Endothelial cell of umbilical vein (primary cell): ENCODE results near the gene FHIT. TPM values are rescaled to one million over a fixed set of nuclear protein-coding genes. Genes with fewer than 3 reads are reported as not detected.

ENCODE experiments used
- BruUV-seq: library from RNA; stranded (reverse); fragments of 400-500 nt; replicated peaks from 2 replicates; lab custom pipeline; 2021; lab: Mats Ljungman, UMichigan
- CTCF ChIA-PET: fragments of 300-600, 350-600 bp; sonication (Branson Sonifier 250); formaldehyde crosslinking; loops from one replicate; lab custom pipeline; 2021; ENCODE audit warnings: antibody characterized with exemption, inconsistent platforms; lab: Charles Lee
- POLR2A ChIA-PET: fragments of 300-600, 350-600 bp; sonication (Branson Sonifier 250); formaldehyde crosslinking; loops from one replicate; lab custom pipeline; 2021; ENCODE audit warnings: antibody characterized with exemption, inconsistent platforms; lab: Charles Lee
- DNase-seq: peaks from one replicate; pipeline ENCODE4 v3.0.0-alpha.2; 2011; ENCODE audit warnings: low read depth, low spot score
- FAIRE-seq: peaks from 2 replicates; lab custom pipeline; 2011; peaks lifted over from hg19 to GRCh38; lab: Jason Lieb, UNC
- H2AFZ ChIP-seq: 2 replicates; pipeline ENCODE4 v1.6.0; 2012; ENCODE audit warnings: low read depth, low read length, control low read depth, inconsistent platforms
- H3K27ac ChIP-seq: 2 replicates; pipeline ENCODE4 v1.5.1; 2011; ENCODE audit warnings: low read depth, mild to moderate bottlenecking, control low read depth, low read length, moderate library complexity; ENCODE audit not compliant: insufficient read depth
- H3K27me3 ChIP-seq, 2 experiments: 2 replicates each; pipeline versions ENCODE4 v1.6.0 to v1.6.1; 2011; ENCODE audit warnings: low read length in 2 of 2, mixed read lengths in 1 of 2; ENCODE audit not compliant: control insufficient read depth in 2 of 2, insufficient read depth in 2 of 2
- H3K36me3 ChIP-seq, 2 experiments: 2 replicates in 1 of 2; 3 replicates in 1 of 2; pipeline ENCODE4 v1.5.1; 2011; ENCODE audit warnings: low read length in 2 of 2, mild to moderate bottlenecking in 1 of 2, moderate library complexity in 1 of 2; ENCODE audit not compliant: control insufficient read depth in 2 of 2, insufficient read depth in 2 of 2; ENCODE audit errors: extremely low read depth in 1 of 2
- H3K4me1 ChIP-seq: 3 replicates; pipeline ENCODE4 v1.5.1; 2011; ENCODE audit warnings: mild to moderate bottlenecking, low read length; ENCODE audit not compliant: control insufficient read depth, insufficient read depth; ENCODE audit errors: extremely low read depth
- H3K4me2 ChIP-seq: 2 replicates; pipeline ENCODE4 v1.6.1; 2011; ENCODE audit warnings: low read length, control low read depth, mixed read lengths; ENCODE audit not compliant: insufficient read depth
- H3K4me3 ChIP-seq, 3 experiments: fragments of 200-600 bp in 1 of 3; sonication (generic), shearing (Covaris generic) in 1 of 3; replicated peaks in 1 of 3; 2 replicates each; pipeline ENCODE4 v1.5.1; 2011 to 2016; ENCODE audit warnings: control low read depth in 3 of 3, low read length in 3 of 3, mild to moderate bottlenecking in 2 of 3, inconsistent platforms in 1 of 3, low read depth in 1 of 3, moderate library complexity in 1 of 3; ENCODE audit not compliant: insufficient read depth in 1 of 3
- H3K79me2 ChIP-seq: 2 replicates; pipeline ENCODE4 v1.6.0; 2012; ENCODE audit warnings: low read length, inconsistent platforms; ENCODE audit not compliant: control insufficient read depth, insufficient read depth
- H3K9ac ChIP-seq: replicated peaks from 2 replicates; pipeline ENCODE3; 2011; ENCODE audit warnings: low read length, control low read depth; ENCODE audit not compliant: insufficient read depth; ENCODE audit errors: extremely low read depth
- H3K9me1 ChIP-seq: replicated peaks from 3 replicates; pipeline ENCODE4 v1.6.0; 2011; ENCODE audit warnings: mild to moderate bottlenecking, low read length; ENCODE audit not compliant: control insufficient read depth, insufficient read depth; ENCODE audit errors: extremely low read depth
- H3K9me3 ChIP-seq: replicated peaks from 2 replicates; pipeline ENCODE4 v1.5.1; 2012; ENCODE audit warnings: low read length, inconsistent platforms; ENCODE audit not compliant: control insufficient read depth, insufficient read depth
- H4K20me1 ChIP-seq: replicated peaks from 2 replicates; pipeline ENCODE3; 2011; ENCODE audit warnings: mild to moderate bottlenecking, low read length; ENCODE audit not compliant: control insufficient read depth, insufficient read depth; ENCODE audit errors: extremely low read depth
- EZH2 ChIP-seq: IDR thresholded peaks from 2 replicates; pipeline ENCODE4 v1.6.1; 2012; ENCODE audit warnings: borderline replicate concordance, low read depth, mild to moderate bottlenecking, moderate library complexity, low read length, inconsistent platforms; ENCODE audit not compliant: severe bottlenecking
- FOS ChIP-seq: IDR thresholded peaks from 2 replicates; pipeline ENCODE4 v1.6.1; 2011; ENCODE audit warnings: mild to moderate bottlenecking, low read length, moderate library complexity, borderline replicate concordance; ENCODE audit not compliant: insufficient read depth
- GATA2 ChIP-seq: IDR thresholded peaks from 2 replicates; pipeline ENCODE4 v1.7.0; 2011; ENCODE audit warnings: low read depth, mild to moderate bottlenecking, moderate library complexity, mixed read lengths, low read length; ENCODE audit not compliant: insufficient read length, insufficient read depth
- JUN ChIP-seq: IDR thresholded peaks from 2 replicates; pipeline ENCODE4 v1.6.1; 2011; ENCODE audit warnings: borderline replicate concordance, low read depth; ENCODE audit not compliant: insufficient read length, insufficient read depth
- MYC ChIP-seq: IDR thresholded peaks from one replicate; pipeline ENCODE4 v1.6.1; 2011; ENCODE audit warnings: mild to moderate bottlenecking, low read depth, low read length
- POLR2A ChIP-seq: IDR thresholded peaks from 2 replicates; pipeline ENCODE4 v1.6.1; 2012; ENCODE audit warnings: low read depth, mild to moderate bottlenecking, control low read depth, low read length
- POLR2AphosphoS5 ChIP-seq: IDR thresholded peaks from 2 replicates; pipeline ENCODE4 v1.6.1; 2012; ENCODE audit warnings: low read depth, mild to moderate bottlenecking, control low read depth, low read length, moderate library complexity; ENCODE audit not compliant: insufficient read depth
- dilution Hi-C: fragments of 300-500 bp; cut with MboI; formaldehyde crosslinking; loops from one replicate; pipeline ENCODE4 v1.15.0; 2019; ENCODE audit warnings: low sequenced_read_pairs; ENCODE audit not compliant: extremely low pct_ligation_motif_present
- intact Hi-C: fragments of 100-400 bp; cut with micrococcal nuclease; formaldehyde crosslinking; loops from one replicate; pipeline ENCODE4 v1.10.0; 2022
- polyA plus RNA-seq, 4 experiments: library from polyadenylated mRNA; depleted of rRNA in 3 of 4; stranded (reverse) in 3 of 4; unstranded in 1 of 4; fragments of >200 nt; gene quantifications; 2 replicates each; pipeline versions ENCODE4 v1.2.1 to v1.2.3, GENCODE V29; 2011 to 2012; ENCODE audit warnings: missing spikeins in 1 of 4
- total RNA-seq: library from RNA; stranded (reverse); gene quantifications from 2 replicates; pipeline ENCODE4 v1.2.3, GENCODE V29; 2021
- TF ChIP-seq, protein P1 (sequence below), 2 donors: IDR thresholded peaks; 1 replicate in 1 of 2; 2 replicates in 1 of 2; pipeline ENCODE4 v1.5.1; 2011; ENCODE audit warnings: low read length in 2 of 2, mild to moderate bottlenecking in 2 of 2, moderate library complexity in 2 of 2, control low read depth in 1 of 2, inconsistent platforms in 1 of 2, low read depth in 1 of 2; ENCODE audit not compliant: insufficient read depth in 1 of 2; ENCODE audit errors: extremely low read depth in 1 of 2
- TF ChIP-seq, protein P2 (sequence below): IDR thresholded peaks from 2 replicates; pipeline ENCODE4 v1.6.1; 2011; ENCODE audit not compliant: insufficient read depth, insufficient read length

Gene FHIT
- total and polyA plus RNA-seq, 2 donors (not counting 3 experiments of a cell fraction or from before 2014, with no cell fraction given) = 0.47 to 2.2 TPM

- Histone ChIP-seq H3K79me2 (no peaks in the 10 kb centered on the region), H3K4me1 (no peaks in the 10 kb centered on the region), H4K20me1 (no peaks in the 10 kb centered on the region), H3K36me3 (no peaks in the 10 kb centered on the region), H3K9me1 (no peaks in the 10 kb centered on the region), H3K4me3 (no peak overlapping the region), H3K27me3 (no peaks in the 10 kb centered on the region), H3K27ac (no peak overlapping the region), H2AFZ (no peak overlapping the region), H3K9me3 (no peaks in the 10 kb centered on the region), H3K9ac (no peak overlapping the region), H3K4me2 (no peak overlapping the region)
- no peak for DNase-seq
- ChIA-PET POLR2A (no interaction called here), CTCF (no interaction called here)
- intact Hi-C loops (no loop called here), dilution Hi-C loops (no loop called here)
- TF ChIP-seq POLR2AphosphoS5 (no peak), FOS (no peak), GATA2 (no peak), POLR2A (no peak), EZH2 (no peak), MYC (no peak), JUN (no peak)
- TF ChIP-seq, protein P1, sequence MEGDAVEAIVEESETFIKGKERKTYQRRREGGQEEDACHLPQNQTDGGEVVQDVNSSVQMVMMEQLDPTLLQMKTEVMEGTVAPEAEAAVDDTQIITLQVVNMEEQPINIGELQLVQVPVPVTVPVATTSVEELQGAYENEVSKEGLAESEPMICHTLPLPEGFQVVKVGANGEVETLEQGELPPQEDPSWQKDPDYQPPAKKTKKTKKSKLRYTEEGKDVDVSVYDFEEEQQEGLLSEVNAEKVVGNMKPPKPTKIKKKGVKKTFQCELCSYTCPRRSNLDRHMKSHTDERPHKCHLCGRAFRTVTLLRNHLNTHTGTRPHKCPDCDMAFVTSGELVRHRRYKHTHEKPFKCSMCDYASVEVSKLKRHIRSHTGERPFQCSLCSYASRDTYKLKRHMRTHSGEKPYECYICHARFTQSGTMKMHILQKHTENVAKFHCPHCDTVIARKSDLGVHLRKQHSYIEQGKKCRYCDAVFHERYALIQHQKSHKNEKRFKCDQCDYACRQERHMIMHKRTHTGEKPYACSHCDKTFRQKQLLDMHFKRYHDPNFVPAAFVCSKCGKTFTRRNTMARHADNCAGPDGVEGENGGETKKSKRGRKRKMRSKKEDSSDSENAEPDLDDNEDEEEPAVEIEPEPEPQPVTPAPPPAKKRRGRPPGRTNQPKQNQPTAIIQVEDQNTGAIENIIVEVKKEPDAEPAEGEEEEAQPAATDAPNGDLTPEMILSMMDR (IDR thresholded peaks at IDR 0.05; ENCODE audit: extremely low read depth in 1 of 2, insufficient read depth in 1 of 2, low read depth in 1 of 2, low read length in 2 of 2) = no peak
- TF ChIP-seq, protein P2, sequence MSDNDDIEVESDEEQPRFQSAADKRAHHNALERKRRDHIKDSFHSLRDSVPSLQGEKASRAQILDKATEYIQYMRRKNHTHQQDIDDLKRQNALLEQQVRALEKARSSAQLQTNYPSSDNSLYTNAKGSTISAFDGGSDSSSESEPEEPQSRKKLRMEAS = no peak
- BruUV-seq = no TSS peak
- FAIRE-seq = no peak
These were observed 79.0 kb downstream of the FHIT start for GRCh38 chr3:61172203-61172602.
